Astrocyte of the cerebellum (primary cell): ENCODE measurements around the gene KISS1.

Source experiments
- DNase-seq: peaks from one replicate; pipeline ENCODE4 v3.0.0-alpha.2; 2011; ENCODE audit warnings: low read depth
- H3K4me3 ChIP-seq: 2 replicates; pipeline ENCODE4 v1.5.1; 2011; ENCODE audit warnings: mild to moderate bottlenecking, low read depth, low read length, moderate library complexity
- in situ Hi-C: cut with HindIII; loops from 2 replicates; pipeline ENCODE4 v1.10.0; 2017; ENCODE audit warnings: low sequenced_read_pairs
- TF ChIP-seq, protein P1 (sequence below): IDR thresholded peaks from 2 replicates; pipeline ENCODE4 v1.5.1; 2012; ENCODE audit warnings: low read length, low read depth, moderate library complexity, mild to moderate bottlenecking; ENCODE audit errors: missing control alignments

Gene KISS1

GRCh38 chr1:204174958-204175357 lies 21.3 kb downstream of the KISS1 start:
- no peak overlapping the region for H3K4me3 ChIP-seq
- TF ChIP-seq, protein P1, sequence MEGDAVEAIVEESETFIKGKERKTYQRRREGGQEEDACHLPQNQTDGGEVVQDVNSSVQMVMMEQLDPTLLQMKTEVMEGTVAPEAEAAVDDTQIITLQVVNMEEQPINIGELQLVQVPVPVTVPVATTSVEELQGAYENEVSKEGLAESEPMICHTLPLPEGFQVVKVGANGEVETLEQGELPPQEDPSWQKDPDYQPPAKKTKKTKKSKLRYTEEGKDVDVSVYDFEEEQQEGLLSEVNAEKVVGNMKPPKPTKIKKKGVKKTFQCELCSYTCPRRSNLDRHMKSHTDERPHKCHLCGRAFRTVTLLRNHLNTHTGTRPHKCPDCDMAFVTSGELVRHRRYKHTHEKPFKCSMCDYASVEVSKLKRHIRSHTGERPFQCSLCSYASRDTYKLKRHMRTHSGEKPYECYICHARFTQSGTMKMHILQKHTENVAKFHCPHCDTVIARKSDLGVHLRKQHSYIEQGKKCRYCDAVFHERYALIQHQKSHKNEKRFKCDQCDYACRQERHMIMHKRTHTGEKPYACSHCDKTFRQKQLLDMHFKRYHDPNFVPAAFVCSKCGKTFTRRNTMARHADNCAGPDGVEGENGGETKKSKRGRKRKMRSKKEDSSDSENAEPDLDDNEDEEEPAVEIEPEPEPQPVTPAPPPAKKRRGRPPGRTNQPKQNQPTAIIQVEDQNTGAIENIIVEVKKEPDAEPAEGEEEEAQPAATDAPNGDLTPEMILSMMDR = no peak
- DNase-seq = no peak
- in situ Hi-C loops = no loop called here

DNA sequence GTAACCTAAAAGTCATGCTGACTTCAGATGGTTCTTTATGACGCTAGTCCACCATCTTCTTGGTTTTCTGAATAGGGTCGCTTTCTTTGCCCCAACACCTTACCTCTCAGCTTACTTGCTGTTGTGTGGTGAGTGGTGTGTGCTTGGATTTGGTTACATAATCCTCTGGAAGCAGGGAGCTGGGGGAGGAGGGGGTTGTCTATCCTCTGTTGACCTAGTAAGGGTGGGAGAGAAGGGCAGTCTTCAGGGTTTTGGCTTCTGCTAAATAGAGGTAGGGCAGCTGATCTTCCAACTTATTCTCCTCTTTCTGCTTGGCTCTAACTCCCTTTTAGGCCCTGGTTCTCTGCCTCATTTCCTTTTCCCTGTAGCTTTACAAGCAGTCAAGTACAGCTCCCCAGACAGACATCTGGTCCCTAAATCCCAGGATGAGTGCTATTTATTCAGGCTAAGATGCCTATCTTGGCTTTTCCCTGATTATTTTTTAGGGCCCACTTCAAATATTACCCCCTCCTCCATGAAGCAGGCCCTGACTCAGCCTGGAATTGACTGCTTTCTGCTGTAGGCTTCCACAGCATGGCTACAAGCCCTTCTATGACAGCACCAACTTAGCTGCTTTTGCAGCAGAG lies 23.8 kb downstream of the KISS1 start:
- in situ Hi-C loops = no loop called here
- no peak for DNase-seq
- TF ChIP-seq, protein P1 = no peak
- no peak overlapping the region for H3K4me3 ChIP-seq

DNA sequence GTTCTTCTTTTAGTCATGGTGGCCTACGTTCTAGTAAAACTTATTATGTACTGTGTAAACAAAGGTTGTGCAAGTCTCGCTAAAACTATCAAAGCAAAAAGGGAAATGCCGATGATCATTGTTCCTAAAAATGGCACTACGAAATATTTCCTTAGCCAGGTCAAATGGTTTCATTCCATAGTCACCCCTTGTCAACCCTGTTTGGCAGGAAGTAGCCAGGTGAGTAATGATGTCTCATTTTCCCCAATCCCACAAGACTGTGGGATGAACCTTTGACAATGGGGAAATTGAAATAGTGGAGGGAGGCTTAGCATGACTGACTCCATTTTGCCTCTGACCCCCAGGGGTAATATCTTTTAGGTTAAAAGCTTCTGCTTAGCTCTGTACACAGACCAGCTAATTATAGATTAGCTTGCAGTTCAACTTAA lies 24.5 kb downstream of the KISS1 start:
- no peak overlapping the region for H3K4me3 ChIP-seq
- in situ Hi-C loops = no loop called here
- no peak for DNase-seq
- TF ChIP-seq, protein P1 = no peak

DNA sequence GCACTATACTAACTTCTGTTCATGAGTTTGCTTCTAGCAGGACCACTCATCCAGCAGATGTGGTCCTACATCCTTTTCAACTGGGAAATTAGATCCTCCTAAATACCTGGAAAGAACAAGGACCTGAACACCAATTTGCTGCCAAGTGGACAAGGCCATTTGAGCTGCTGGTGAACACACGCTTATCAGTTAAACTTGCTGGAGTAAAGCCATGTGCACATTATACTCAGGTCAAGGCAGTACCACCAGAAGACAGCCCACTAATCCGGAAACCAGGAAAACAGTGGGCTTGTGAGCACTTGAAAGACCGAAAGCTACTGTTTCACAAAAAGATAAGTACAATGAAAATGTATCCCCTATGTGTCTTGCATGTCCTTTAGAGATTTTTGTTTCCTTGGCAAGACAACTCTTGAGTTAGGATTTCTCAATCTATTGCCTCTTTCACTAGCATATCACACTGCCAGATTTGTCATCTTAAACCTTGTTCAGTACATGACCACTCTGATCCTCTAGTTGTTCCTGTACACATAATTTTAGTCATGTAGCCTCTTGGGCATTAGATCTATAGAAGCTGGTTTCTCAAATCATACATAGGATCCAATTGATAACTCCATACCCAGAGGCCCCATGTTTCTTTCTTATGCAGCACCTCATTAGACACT lies 25.7 kb downstream of the KISS1 start:
- H3K4me3 ChIP-seq = no peak overlapping the region
- DNase-seq = no peak
- TF ChIP-seq, protein P1 = no peak
- in situ Hi-C loops = no loop called here

DNA sequence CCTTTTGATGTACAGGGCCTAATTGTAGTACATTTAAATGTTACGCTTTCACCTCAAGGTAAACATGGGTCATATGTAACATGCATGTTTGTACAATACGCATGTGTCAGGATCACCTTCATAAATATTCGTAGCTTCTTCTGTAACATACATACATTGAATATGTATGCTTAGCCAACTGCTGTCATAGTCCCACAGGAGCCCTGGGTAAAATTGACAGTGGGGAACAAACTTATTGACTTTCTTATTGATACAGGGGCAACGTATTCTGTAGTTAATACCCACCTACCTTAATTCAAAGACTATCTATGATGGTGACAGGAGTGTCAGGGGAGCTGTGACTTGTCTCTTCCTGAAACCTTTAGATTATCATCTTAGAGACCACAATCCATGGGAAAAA lies 26.4 kb downstream of the KISS1 start:
- no peak overlapping the region for H3K4me3 ChIP-seq
- DNase-seq = no peak
- TF ChIP-seq, protein P1 = no peak
- in situ Hi-C loops = no loop called here

- no peak overlapping the region for H3K4me3 ChIP-seq
- TF ChIP-seq, protein P1 = no peak
- DNase-seq = no peak
- in situ Hi-C loops = no loop called here
These were observed 28.6 kb downstream of the KISS1 start for GRCh38 chr1:204167730-204168129.
